ENCODE data around the gene PNMA8C.

PNMA8C gene

GRCh38 chr19:46428239-46429135 lies at the start of gene PNMA8C:
Gene PNMA8C (minus strand): TSS chr19:46428936. CDS start chr19:46428359, 577 bp downstream.
- DNase-seq (ENCODE audit: low spot score) = peak; percentile 58

- no peak for DNase-seq (ENCODE audit: low spot score)
Observed at GRCh38 chr19:46475986-46476385, 47.2 kb upstream of the PNMA8C start.

GRCh38 chr19:46474211-46474610 lies 45.5 kb upstream of the PNMA8C start:
- DNase-seq (ENCODE audit: low spot score) = no peak

DNA sequence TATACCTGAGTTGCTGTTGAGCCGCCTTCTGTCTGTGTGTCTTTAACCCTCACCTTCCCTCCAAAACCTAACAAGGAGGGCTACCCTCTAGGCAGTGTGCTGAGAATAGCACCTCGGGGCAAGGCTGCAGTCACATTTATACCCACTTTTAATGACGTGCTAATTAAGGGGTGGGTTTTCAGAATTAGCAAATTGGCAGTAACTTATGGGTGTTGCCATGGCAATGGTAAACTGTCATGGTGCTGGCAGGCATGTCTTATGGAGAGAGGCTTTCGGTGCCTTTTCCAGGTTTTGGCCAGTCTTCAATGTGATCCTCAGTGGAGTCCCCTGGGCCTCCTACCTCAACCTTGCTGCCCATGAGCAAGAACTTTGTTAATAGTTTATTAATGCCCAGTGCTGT lies 43.9 kb upstream of the PNMA8C start:
- DNase-seq (ENCODE audit: low spot score) = no peak

DNA sequence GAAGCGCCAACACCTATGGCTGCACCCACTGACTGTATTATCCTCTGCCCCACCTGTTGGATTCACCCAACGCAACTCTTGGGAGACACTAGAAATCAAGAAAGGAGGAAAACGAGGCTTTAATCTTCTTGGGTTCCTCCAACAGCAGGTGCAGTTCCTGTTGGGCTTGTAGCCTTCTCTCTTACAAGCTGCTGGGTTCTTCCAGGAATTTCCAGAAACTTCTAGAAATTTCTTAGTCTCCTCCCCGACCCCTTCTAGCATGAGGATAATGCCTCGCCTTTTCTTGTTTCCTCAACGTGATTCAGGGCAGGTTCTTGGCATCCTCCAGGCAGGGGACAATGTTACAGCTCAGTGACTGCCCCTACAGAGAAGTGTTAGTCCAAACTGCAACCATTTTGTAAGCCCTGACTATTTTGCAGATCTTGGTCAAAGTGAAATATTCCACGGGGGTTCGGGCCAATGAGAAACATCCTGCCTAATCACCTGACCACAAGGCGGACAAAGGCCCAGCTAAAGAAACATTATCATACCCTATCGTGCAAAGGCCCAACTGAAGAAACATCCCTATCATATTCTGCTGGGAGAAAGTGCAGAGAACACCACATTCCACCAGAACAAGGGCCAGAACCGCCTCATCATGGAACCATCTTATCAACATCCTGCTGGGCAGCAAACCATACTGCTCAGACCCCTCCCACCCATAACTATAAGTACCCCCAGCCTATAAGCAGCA lies 43.2 kb upstream of the PNMA8C start:
- no peak for DNase-seq (ENCODE audit: low spot score)

DNA sequence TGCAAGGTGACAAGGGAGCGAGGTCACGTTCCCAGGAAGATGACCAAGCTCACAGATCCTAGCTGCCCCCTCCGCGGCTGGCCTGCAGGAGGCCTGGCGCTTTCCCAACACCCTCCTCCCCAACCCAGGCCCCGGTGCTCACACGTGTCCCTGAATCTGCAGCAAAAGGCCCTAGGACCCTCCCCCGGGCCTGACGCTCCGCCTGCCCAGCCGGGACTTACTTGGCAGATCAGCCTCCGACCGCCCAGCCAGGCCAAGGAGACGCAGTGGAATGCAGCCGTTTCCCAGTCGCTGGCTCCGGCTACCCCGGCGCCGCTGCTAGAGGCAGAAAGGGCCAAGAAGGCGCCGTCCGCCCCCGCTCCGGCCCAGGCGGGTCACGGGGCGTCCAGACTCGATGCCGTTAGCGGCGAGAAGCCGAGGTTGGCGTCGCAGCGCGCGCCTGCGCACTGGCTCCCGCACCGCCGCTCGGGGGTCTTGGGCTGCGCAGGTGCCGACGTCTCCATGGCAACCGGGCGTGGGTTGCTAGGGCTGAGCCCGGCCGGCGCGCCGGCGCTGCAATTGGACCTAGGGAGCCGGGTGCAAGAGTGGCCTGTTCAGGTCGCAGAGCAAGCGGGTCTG lies 42.5 kb upstream of the PNMA8C start, which contains the start of gene PNMA8A:
PNMA8A (minus strand) TSS at position 448 of the 618 bp plus-strand sequence. CDS start 528 bp downstream, outside the sequence.
- DNase-seq (ENCODE audit: low spot score) = peak; percentile 72

GRCh38 chr19:46470376-46470775 lies 41.6 kb upstream of the PNMA8C start:
- DNase-seq (ENCODE audit: low spot score) = no peak

- no peak for DNase-seq (ENCODE audit: low spot score)
Observed at GRCh38 chr19:46469541-46470185, 40.9 kb upstream of the PNMA8C start.

DNA sequence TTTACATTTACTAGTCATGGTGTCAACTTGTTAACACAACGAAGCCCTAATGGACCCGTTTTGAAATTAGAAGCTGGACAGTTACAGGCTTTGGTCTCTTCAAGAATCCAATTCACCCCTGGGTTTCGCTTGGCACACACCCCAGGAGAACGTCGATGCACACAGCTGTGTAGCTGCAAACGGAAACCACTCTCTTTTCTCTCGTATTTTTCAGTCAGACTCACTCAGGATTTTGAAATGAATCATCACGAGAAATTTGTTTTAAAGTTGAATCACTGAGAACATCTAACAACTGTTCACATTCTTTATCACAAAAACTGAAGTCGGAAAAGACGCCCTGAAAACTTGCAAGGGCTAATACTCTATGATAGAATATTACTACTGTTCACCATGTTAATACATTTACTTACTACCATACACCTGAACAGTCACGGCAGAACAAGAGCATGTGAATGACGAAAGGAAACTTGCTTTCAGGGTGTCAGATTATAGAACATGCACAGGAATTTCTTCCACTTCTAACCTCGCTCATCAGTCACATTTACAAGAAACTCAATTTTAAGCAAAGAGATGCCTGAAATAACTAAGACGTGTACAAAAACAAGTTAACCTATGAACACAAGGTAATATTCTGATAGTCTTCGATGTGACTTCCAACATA lies 37.9 kb upstream of the PNMA8C start:
- DNase-seq (ENCODE audit: low spot score) = peak; percentile 89

GRCh38 chr19:46463516-46463915 lies 34.8 kb upstream of the PNMA8C start:
- no peak for DNase-seq (ENCODE audit: low spot score)

DNA sequence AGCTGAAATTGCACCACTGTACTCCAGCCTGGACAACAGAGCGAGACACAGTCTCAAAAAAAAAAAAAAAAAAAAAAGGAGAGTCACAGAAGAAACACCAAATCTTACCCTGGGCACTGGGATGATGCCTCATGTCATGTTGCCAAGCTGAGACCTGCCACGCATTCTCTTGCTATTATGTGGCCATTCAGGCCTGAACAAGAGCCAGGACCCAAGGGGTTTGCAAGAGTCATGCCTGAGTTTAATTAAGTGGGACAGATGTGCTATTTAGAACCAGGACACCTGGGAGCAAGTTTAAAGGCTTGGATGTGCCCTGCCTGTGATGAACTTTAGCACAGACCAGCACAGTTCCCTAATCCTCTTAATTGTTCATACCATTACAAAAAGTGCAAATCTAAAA lies 32.8 kb upstream of the PNMA8C start:
- no peak for DNase-seq (ENCODE audit: low spot score)

- no peak for DNase-seq (ENCODE audit: low spot score)
Observed at GRCh38 chr19:46460981-46461380, 32.2 kb upstream of the PNMA8C start.

GRCh38 chr19:46460055-46460454 lies 31.3 kb upstream of the PNMA8C start:
- no peak for DNase-seq (ENCODE audit: low spot score)

DNA sequence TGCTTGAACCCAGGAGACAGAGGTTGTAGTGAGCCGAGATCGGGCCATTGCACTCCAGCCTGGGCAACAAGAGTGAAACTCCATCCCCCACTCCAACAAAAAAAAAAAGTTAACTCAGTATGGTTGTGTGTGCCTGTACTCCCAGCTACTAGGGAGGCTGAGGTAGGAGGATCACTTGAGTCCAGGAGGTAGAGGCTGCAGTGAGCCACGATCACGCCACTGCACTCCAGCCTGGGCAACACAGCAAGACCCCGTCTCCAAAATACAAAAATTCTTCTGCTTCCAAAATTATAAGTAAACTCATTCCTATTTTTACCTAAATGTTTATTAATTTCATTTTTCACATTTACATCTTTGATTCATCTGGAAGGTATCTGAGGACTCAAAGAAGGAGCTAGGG lies 28.2 kb upstream of the PNMA8C start:
- no peak for DNase-seq (ENCODE audit: low spot score)

- no peak for DNase-seq (ENCODE audit: low spot score)
Observed at GRCh38 chr19:46454244-46454643, 25.5 kb upstream of the PNMA8C start.

DNA sequence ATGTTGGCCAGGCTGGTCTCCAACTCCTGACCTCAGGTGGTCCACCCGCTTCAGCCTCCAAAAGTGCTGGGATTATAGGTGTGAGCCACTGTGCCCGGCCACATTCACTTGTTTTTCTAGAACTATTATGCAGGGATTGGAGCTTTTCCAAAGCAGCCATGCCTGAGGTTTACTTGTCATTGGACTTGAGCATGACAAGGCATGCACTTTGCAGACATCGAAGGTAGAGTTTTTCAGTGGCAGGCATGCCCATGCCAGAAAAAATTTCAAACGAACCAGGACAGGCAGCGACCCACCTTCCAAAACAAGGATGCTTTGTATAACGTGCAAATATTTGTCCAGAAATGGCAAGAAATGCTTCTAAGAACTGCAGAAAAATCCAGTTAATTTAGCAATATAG lies 24.9 kb upstream of the PNMA8C start:
- no peak for DNase-seq (ENCODE audit: low spot score)

GRCh38 chr19:46452186-46452585 lies 23.4 kb upstream of the PNMA8C start:
- no peak for DNase-seq (ENCODE audit: low spot score)

- DNase-seq (ENCODE audit: low spot score) = no peak
Observed at GRCh38 chr19:46451352-46451751, 22.6 kb upstream of the PNMA8C start.

- no peak for DNase-seq (ENCODE audit: low spot score)
Observed at GRCh38 chr19:46450737-46451136, 22.0 kb upstream of the PNMA8C start.

DNA sequence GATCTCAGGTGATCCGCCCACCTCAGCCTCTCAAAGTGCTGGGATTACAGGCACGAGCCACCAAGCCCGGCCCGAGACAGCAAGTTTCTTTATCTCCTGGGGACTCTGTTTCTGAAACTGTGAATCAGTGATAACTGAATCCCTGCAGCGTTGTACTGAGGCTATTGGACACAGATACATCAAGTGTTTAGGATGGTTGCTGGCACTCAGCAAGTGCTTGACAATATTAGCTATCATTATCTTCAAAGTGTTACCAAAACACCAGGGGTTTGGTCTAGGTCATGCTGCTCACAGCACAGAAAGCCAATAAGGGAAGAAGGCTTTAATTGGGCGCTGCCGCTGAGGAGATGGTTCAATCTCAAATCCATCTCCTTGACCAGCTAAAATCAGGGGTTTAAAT lies 20.5 kb upstream of the PNMA8C start:
- no peak for DNase-seq (ENCODE audit: low spot score)

GRCh38 chr19:46448601-46449000 lies 19.9 kb upstream of the PNMA8C start:
- no peak for DNase-seq (ENCODE audit: low spot score)

- no peak for DNase-seq (ENCODE audit: low spot score)
Observed at GRCh38 chr19:46447824-46448223, 19.1 kb upstream of the PNMA8C start.
